ENCODE results near the gene F7. TPM values are rescaled to one million over a fixed set of nuclear protein-coding genes. Genes with fewer than 3 reads are reported as not detected.

Gene F7
- total RNA-seq, 1 donor from 2014 or later = not detected

GRCh38 chr13:113091891-113092775, 13.5 kb upstream of the F7 start:
- Mint-ChIP-seq H3K4me3 (no peak overlapping the region), H3K27ac (no peak overlapping the region), H3K36me3 (ENCODE audit: low read depth) (peaks cover 12% of the 10 kb centered on the region), H3K9me3 (no peaks in the 10 kb centered on the region), H3K4me1 (no peaks in the 10 kb centered on the region), H3K27me3 (no peaks in the 10 kb centered on the region)
- ATAC-seq (ENCODE audit: low read depth) (no peak), DNase-seq (no peak)
- ChIA-PET POLR2A (no interaction called here), CTCF (no interaction called here)
- no peak for TF ChIP-seq CTCF (IDR thresholded peaks at IDR 0.05)
- intact Hi-C loops (cut with micrococcal nuclease) = no loop called here

- Mint-ChIP-seq H3K9me3 (no peaks in the 10 kb centered on the region), H3K27ac (no peak overlapping the region), H3K36me3 (ENCODE audit: low read depth) (peaks cover 7% of the 10 kb centered on the region), H3K4me1 (no peaks in the 10 kb centered on the region), H3K27me3 (no peaks in the 10 kb centered on the region), H3K4me3 (no peak overlapping the region)
- ChIA-PET CTCF (no interaction called here), POLR2A (no interaction called here)
- TF ChIP-seq CTCF (IDR thresholded peaks at IDR 0.05) = no peak
- ATAC-seq (ENCODE audit: low read depth) = no peak
- DNase-seq = no peak
- intact Hi-C loops (cut with micrococcal nuclease) = no loop called here
Measured at GRCh38 chr13:113092776-113093579, 12.6 kb upstream of the F7 start.

GRCh38 chr13:113093580-113094409, 11.8 kb upstream of the F7 start:
- Mint-ChIP-seq H3K4me3 (no peak overlapping the region), H3K27ac (no peak overlapping the region), H3K9me3 (no peaks in the 10 kb centered on the region), H3K27me3 (no peaks in the 10 kb centered on the region), H3K4me1 (no peaks in the 10 kb centered on the region), H3K36me3 (ENCODE audit: low read depth) (peaks cover under 1% of the 10 kb centered on the region)
- POLR2A ChIA-PET = no interaction called here
- CTCF ChIA-PET = no interaction called here
- TF ChIP-seq CTCF (IDR thresholded peaks at IDR 0.05) = no peak
- DNase-seq (no peak), ATAC-seq (ENCODE audit: low read depth) (no peak)
- intact Hi-C loops (cut with micrococcal nuclease) = no loop called here

- Mint-ChIP-seq H3K36me3 (ENCODE audit: low read depth) (no peaks in the 10 kb centered on the region), H3K27ac (no peak overlapping the region), H3K4me1 (no peaks in the 10 kb centered on the region), H3K27me3 (no peaks in the 10 kb centered on the region), H3K9me3 (no peaks in the 10 kb centered on the region), H3K4me3 (no peak overlapping the region)
- POLR2A ChIA-PET = no interaction called here
- DNase-seq (no peak), ATAC-seq (ENCODE audit: low read depth) (no peak)
- CTCF ChIA-PET = no interaction called here
- intact Hi-C loops (cut with micrococcal nuclease) = no loop called here
- no peak for TF ChIP-seq CTCF (IDR thresholded peaks at IDR 0.05)
Measured at GRCh38 chr13:113094410-113094800, 11.2 kb upstream of the F7 start.

All from activated B cell treated with CpG ODN at 0.5 μM for 24 hours (primary cell).